Inflammatory macrophage treated with lipopolysaccharide for 4 hours (primary cell): ENCODE measurements around the gene AMDHD1.

ENCODE experiments used
- DNase-seq: peaks from one replicate; pipeline ENCODE4 v3.0.0-alpha.2; 2020

Gene AMDHD1

DNA sequence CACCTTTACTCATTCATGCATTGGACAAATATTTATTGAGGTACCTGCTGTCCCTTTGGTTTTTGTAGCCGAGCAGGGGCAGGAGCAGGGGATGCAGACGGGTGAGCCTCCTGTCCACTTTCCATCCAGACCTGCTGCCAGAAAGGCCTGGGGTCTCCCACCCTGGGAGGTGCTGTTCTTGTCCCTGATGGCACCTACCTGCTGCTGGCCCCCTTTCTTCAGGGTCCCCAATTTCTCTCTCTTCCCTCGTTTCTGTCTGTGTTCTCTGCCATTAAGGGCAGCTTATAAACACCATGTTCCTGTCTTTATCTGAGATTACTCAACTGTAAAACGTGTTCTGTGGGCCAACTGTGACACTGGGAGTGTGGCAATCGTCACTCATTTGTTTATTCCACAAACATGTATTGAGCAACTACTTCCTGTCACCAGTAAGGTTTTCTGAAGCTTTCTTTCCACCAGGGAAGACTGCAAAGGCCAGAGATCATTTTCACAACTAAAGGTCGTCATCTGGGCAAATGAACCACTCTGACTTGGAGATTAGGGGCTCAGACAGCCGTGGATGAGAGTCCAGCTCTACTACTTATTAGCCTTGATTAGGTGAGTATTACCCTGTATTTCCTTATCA, 53.0 kb downstream of the AMDHD1 start, which contains the start of gene HAL:
Gene HAL, minus strand, starts transcription at position 311 of the 625 bp plus-strand sequence. CDS start 434 bp downstream, outside the sequence.
- DNase-seq: peak; percentile 89

DNA sequence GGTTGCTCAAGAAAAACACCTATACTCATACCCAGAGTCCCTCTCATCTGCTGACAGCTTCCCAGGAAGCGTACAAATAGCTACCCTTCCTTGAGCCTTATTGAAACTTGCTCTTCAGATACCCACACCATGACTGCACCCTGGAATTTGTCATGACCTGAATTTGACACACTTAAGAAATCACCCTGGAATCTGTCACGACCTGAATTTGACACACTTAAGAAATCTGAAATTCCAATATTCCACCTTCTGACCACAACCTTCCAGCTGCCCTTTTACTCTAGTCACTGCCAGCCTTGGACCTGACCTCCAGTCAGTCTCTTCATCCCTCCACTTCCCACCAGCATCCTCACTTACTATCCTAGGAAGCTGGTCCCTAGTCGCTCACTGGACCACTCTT, 54.1 kb downstream of the AMDHD1 start:
- no peak for DNase-seq

DNA sequence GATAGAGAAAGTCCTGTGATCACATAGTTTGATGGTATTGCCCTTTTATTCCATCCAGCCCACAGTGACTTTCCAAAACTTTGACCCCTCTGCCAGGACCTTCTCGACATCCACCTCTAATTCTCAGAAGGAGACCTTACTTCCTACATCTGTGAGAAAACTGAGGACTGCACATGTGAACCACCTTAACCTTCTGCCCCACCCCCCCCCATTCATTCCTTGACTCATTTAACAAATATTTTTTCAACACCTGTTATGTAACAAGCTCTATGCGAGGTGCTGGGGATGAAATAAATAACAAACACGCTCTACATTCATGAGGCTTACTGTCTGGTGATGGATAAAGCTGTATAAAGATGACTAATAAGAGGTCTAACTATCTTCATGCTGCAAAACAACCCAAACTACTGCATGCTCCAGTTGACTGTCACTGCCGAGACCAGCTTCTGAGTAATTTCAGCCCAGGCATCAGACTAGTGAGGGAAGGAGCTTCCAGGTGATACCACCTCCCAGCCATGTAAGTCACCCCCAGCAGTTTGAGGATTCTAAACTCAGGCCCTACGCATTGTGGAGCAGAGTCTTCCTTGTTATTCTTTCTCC, 54.9 kb downstream of the AMDHD1 start:
- DNase-seq: no peak

DNA sequence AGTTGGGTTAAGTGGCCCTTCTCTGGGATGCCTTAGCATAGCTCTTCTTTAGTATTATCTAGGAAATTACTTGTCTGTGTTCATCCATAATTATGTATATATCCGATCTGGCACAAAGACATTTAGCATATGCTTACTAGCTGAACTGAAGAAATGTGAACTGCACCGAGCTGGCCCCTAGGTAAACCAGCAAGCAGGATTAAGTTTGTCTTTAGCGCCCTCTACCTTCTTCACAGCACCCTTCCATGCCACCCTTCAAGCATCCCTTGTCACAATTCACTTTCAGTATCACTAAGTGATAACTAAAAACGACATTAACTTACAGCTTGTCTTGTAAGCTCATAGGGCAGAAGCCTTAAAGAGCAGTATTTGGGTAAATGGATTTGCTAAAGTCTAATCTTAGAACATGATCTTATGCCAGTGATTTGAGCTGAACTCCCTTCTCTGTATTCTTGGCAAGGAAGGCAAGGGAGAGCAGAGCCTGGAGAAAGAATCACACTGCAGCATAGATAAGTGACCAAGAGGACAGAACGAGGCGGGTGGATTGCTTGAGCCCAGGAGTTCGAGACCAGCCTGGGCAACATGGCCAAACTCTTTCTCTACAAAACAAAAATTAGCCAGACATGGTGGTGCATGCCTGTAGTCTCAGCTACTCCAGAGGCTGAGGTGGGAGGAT, 55.6 kb downstream of the AMDHD1 start:
- DNase-seq: peak; percentile 78

DNA sequence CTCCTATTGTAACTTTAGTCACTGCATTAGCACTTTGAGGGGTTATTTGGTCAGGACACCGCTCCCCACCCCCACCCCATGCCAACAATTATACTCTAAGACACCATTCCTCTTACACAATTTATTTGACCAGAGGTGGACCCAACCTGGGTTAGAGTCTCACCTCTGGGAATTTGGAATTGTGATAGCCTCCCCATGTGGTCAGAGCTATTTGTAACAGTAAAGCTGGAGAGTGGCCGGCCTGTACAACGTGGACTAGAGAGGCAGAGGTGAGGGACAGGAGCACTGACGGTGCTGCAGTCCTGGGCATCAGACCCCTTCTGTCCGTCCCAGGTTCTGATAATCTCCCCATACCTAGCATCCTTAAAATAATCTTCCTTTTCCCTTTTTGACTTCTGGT, 56.4 kb downstream of the AMDHD1 start:
- DNase-seq: no peak

DNA sequence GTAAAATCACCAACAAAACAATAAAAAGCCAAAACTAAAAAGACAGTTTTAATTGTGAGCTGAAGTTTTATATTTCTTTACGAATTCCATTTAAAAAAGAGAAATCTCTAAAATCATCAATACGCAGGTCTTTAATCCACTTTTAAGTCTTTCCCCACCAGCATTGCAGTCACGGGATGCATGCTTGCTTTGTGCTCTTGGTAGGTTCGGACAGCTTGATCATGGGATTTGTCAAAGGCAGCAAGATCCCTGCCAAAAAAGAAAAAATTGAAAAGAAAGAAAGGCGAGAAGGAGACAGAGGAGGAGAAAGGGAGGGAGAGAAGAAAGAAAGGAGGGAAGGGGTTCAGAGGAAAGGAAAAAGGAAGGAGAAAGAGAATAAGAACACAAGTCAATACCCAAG, 57.7 kb downstream of the AMDHD1 start:
- no peak for DNase-seq

DNA sequence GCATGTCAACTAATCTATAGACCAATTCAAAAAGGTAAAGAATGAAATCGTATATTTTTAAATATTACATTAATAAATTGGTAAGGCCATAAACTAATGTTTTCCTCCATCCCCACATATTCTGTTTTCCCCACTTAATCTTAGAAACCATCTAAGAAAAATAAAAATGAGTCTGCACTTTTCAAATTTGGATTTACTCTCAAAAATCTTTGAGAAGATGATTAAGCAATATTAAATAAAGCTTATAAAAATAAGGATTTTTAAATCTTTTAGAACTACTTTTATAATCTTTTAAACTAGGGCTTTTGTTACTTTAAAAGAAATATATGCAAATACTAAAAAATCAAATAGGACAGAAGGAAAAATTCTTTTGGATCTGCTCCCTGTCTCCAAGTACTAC, 63.6 kb downstream of the AMDHD1 start:
- DNase-seq: no peak

DNA sequence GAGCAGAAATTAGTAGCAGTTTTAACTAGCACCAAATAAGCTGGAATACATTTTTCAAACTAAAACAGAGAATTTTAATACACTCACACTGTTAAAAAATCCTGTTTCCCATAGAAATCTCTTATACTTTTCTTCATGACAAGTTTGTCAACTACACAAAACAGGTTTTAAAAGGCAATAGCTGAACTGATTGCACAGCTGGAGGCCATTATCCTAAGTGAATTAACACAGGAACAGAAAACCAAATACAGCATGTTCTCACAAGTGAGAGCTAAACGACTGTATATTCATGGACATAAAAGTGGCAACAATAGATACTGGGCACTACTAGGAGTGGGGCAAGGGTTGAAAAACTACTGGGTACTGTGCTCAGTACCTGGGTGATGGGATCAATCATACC, 64.6 kb downstream of the AMDHD1 start:
- DNase-seq: no peak

DNA sequence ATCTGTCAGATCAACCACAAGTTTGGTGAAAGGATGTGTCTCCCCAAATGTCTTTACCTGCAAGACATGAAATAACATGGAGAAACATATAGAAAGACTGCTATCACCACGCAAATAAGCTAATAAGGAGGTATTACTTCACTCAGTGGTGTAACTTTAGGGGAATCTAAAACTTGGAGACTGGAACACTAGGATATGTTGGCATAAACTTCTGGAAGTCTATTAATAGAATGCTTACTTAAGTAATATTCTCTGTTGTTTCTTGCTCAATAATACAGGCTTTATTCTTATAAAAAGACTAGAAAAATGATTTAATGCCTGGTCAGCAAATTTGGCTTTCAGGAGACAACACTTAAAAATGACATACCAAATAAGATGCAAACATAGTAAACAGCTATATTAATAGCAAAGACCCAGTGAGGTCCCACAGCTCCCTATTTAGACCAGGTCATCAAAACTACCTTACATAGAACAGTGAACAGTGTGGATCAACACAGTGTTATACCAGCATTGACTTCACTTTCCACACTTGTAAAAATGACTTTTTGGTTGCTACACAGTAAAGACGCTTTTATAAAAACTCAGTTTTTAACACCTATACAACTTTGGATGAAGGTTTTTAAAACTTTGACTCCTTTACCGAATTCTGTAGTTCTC, 71.9 kb downstream of the AMDHD1 start:
- DNase-seq: no peak

DNA sequence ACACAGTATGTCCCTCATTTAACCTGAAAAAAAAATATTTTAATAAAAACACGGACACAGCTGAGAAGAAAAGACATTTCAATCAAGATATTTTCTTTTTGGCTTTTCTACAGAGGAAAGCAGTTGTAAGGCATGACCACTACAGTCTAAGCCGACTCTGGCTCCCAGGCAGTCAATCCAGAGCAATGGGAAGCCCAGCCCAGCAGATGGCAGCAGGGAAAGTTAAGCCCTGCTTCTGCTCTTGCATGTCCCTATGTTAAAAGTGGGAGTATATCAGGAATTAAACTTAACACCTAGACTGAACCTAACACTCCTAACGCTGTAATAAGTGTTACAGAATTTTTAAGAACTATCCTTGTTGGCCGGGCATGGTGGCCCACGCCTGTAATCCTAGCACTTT, 72.5 kb downstream of the AMDHD1 start:
- DNase-seq: peak; percentile 50
